Naive B cell (primary cell): Measurements from ENCODE around the gene ILK. TPM values are rescaled to one million over a fixed set of nuclear protein-coding genes. Genes with fewer than 3 reads are reported as not detected.

Experiments
- ATAC-seq, 2 donors: fragments of 150-1000 bp; cut with Tn5 transposase; 2 replicates each; pipeline ENCODE4 v1.10.0; 2021; ENCODE audit warnings: low read depth in 2 of 2, mild to moderate bottlenecking in 2 of 2, moderate library complexity in 2 of 2
- DNase-seq: peaks from one replicate; pipeline ENCODE4 v3.0.0; 2022
- H3K27ac Mint-ChIP-seq, 6 donors: one replicate each; pipeline ENCODE4 v1.8.0; 2020 to 2022; ENCODE audit warnings: mild to moderate bottlenecking in 6 of 6, mixed read lengths in 6 of 6, moderate library complexity in 5 of 6, inconsistent platforms in 2 of 6
- H3K27me3 Mint-ChIP-seq, 3 donors: one replicate each; pipeline ENCODE4 v1.8.0; 2021 to 2022; ENCODE audit warnings: mixed read lengths in 3 of 3, mild to moderate bottlenecking in 1 of 3
- H3K36me3 Mint-ChIP-seq, 2 donors: one replicate each; pipeline ENCODE4 v1.8.0; 2020 to 2022; ENCODE audit warnings: mixed read lengths in 2 of 2, inconsistent platforms in 1 of 2, mild to moderate bottlenecking in 1 of 2
- H3K4me1 Mint-ChIP-seq, 3 donors: one replicate each; pipeline ENCODE4 v1.8.0; 2020 to 2022; ENCODE audit warnings: mixed read lengths in 3 of 3, inconsistent platforms in 1 of 3, mild to moderate bottlenecking in 1 of 3, moderate library complexity in 1 of 3
- H3K4me3 Mint-ChIP-seq, 8 donors: one replicate each; pipeline ENCODE4 v1.8.0; 2020 to 2022; ENCODE audit warnings: mild to moderate bottlenecking in 8 of 8, mixed read lengths in 8 of 8, moderate library complexity in 8 of 8, inconsistent platforms in 2 of 8
- H3K9me3 Mint-ChIP-seq, 7 donors: one replicate each; pipeline ENCODE4 v1.8.0; 2020 to 2022; ENCODE audit warnings: mixed read lengths in 7 of 7, mild to moderate bottlenecking in 5 of 7, inconsistent platforms in 2 of 7, moderate library complexity in 1 of 7
- polyA plus RNA-seq, 6 donors: library from polyadenylated mRNA; unstranded; fragments of 300-500 nt; fragmentation: Illumina TruSeq; gene quantifications; one replicate each; pipeline ENCODE4 v1.2.3, GENCODE V29; 2021; ENCODE audit warnings: low read depth in 6 of 6

The ILK gene
- polyA plus RNA-seq, 6 donors from 2014 or later = 49.8 to 87.8 (median 73.8) TPM

DNA sequence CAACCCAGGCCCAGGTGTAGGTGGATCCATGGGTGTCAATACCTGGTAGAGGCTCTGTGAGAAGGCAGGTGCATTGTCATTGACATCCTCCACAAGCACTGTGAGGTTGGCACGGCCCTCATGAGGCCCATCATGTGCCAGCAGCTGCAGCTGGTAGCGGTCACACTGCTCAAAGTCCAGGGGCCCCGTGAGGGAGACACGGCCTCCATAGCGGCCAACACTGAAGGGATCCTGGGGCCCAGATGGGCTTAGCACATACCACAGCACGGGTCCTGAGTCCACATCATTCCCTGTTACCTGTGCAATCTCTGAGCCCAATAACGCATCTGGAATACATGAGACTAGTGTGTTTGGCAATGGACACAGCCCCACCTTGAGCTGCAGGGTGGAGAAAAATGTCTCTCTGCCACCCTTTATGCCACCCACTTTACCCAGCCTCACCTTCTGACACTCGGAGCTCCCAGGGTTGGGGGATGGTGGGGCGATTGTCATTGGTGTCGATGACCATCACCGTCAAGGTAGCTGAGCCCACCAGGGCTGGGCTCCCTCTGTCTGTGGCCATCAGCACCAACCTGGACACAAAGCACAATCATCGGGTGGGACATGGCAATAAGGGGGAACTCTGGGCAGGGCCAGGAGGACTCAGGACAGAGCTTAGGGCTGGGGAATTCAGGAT lies 21.7 kb downstream of the ILK start:
- Mint-ChIP-seq H3K4me1 (peaks cover 21 to 23% (median 22%) of the 10 kb centered on the region in 3 donors), H3K27me3 (no peaks in the 10 kb centered on the region), H3K36me3 (no peaks in the 10 kb centered on the region), H3K27ac (peak overlapping the region in 1 of 6 donors; percentile 36), H3K4me3 (peak overlapping the region in 1 of 8 donors; percentile 5), H3K9me3 (no peaks in the 10 kb centered on the region)
- DNase-seq (no peak), ATAC-seq (no peak)

GRCh38 chr11:6625832-6626420 lies 22.4 kb downstream of the ILK start:
- no peaks in the 10 kb centered on the region for H3K36me3 Mint-ChIP-seq
- H3K4me1 Mint-ChIP-seq = peaks cover 21 to 23% (median 22%) of the 10 kb centered on the region in 3 donors
- DNase-seq (no peak), ATAC-seq (no peak)
- H3K9me3 Mint-ChIP-seq = no peaks in the 10 kb centered on the region
- peak overlapping the region in 1 of 8 donors; percentile 32 for H3K4me3 Mint-ChIP-seq
- H3K27me3 Mint-ChIP-seq = no peaks in the 10 kb centered on the region
- H3K27ac Mint-ChIP-seq = no peak overlapping the region

- peak overlapping the region in 6 of 8 donors; percentile 1 to 73 (median 19) for H3K4me3 Mint-ChIP-seq
- no peaks in the 10 kb centered on the region for H3K36me3 Mint-ChIP-seq
- H3K9me3 Mint-ChIP-seq = no peaks in the 10 kb centered on the region
- DNase-seq (no peak), ATAC-seq (no peak)
- peak overlapping the region in 5 of 6 donors; percentile 46 to 94 (median 85) for H3K27ac Mint-ChIP-seq
- peaks cover 19 to 22% (median 21%) of the 10 kb centered on the region in 3 donors for H3K4me1 Mint-ChIP-seq
- no peaks in the 10 kb centered on the region for H3K27me3 Mint-ChIP-seq
Observed at GRCh38 chr11:6626971-6627761, 23.6 kb downstream of the ILK start.

- Mint-ChIP-seq H3K27me3 (no peaks in the 10 kb centered on the region), H3K4me3 (peak overlapping the region in 7 of 8 donors; percentile 1 to 73 (median 20)), H3K4me1 (peaks cover 19 to 22% (median 21%) of the 10 kb centered on the region in 3 donors), H3K27ac (peak overlapping the region; percentile 46 to 94 (median 78)), H3K36me3 (no peaks in the 10 kb centered on the region), H3K9me3 (no peaks in the 10 kb centered on the region)
- ATAC-seq = peak; percentile 97 to 98
- DNase-seq = peak; percentile 50
Observed at GRCh38 chr11:6627762-6628241, 24.2 kb downstream of the ILK start.

GRCh38 chr11:6628526-6628925 lies 25.0 kb downstream of the ILK start:
- H3K4me1 Mint-ChIP-seq = peaks cover 19 to 22% (median 21%) of the 10 kb centered on the region in 3 donors
- H3K27ac Mint-ChIP-seq = peak overlapping the region in 3 of 6 donors; percentile 69 to 72 (median 70)
- no peak for ATAC-seq
- DNase-seq = no peak
- H3K27me3 Mint-ChIP-seq = no peaks in the 10 kb centered on the region
- no peaks in the 10 kb centered on the region for H3K9me3 Mint-ChIP-seq
- no peaks in the 10 kb centered on the region for H3K36me3 Mint-ChIP-seq
- peak overlapping the region in 1 of 8 donors; percentile 31 for H3K4me3 Mint-ChIP-seq

- ATAC-seq (no peak), DNase-seq (no peak)
- Mint-ChIP-seq H3K36me3 (no peaks in the 10 kb centered on the region), H3K27me3 (no peaks in the 10 kb centered on the region), H3K4me1 (peaks cover 19 to 22% (median 21%) of the 10 kb centered on the region in 3 donors), H3K4me3 (no peak overlapping the region), H3K27ac (peak overlapping the region in 2 of 6 donors; percentile 56 to 80), H3K9me3 (no peaks in the 10 kb centered on the region)
Observed at GRCh38 chr11:6629573-6629891, 26.0 kb downstream of the ILK start.

GRCh38 chr11:6629892-6630631 lies 26.5 kb downstream of the ILK start:
- DNase-seq (no peak), ATAC-seq (no peak)
- Mint-ChIP-seq H3K27me3 (no peaks in the 10 kb centered on the region), H3K36me3 (no peaks in the 10 kb centered on the region), H3K9me3 (no peaks in the 10 kb centered on the region), H3K4me3 (no peak overlapping the region), H3K4me1 (peaks cover 19 to 22% (median 21%) of the 10 kb centered on the region in 3 donors), H3K27ac (no peak overlapping the region)

DNA sequence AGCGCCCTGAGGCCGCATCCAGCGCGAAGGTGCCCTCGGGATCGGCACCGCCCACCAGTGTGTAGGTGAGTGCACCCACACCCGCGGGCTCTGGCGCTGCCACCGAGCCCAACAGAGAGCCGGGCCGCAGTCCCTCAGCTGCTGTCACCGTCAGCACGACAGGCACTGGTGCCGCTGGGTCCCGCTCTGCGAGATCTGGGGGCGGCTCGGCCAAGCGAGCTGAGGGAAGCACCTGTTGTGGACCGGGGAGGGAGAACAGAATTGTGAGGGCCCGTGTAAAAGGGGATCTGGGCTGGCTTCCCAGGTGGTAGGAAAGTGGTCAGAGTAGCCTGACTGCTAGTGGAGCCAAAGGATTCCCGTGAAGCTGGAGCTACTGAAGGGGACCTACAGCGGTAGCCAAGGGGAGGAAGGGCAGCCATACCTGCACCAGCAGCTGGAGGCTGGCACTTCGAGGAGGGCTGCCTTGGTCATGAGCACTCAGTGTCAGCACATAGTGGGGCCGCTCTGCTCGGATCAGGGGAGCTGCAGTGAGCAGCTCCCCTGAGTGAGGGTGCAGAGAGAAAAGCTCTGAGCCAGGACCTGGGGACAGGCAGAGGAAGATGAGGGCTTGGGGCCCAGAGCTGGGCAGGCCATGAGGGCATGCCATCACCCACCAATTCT lies 27.2 kb downstream of the ILK start:
- ATAC-seq = no peak
- Mint-ChIP-seq H3K27ac (no peak overlapping the region), H3K36me3 (no peaks in the 10 kb centered on the region)

DNA sequence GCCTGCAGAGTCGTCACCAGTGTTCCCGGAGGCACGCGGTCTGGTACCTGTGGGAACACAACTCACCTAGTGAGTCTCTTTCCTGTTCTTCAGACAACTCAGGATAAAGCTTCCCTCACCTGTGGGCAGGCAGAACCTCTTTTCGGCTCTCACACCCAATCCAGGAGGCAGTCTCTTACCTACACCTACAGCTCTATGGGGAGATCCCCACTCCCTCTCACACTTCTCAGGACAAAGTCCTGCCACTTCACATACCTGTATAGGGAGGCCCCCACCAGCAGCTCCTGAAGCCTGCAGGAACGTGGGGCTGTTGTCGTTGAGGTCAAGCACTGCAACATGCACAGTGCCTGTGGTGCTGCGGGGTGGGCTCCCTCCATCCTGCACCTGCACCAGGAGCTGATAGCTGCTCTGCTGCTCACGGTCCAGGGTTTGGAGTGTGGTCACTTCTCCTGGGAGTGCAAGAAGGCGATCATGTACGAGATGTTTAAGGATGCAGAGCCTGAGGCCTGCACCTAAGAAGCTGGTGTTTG lies 27.9 kb downstream of the ILK start:
- H3K4me1 Mint-ChIP-seq = peaks cover 17 to 21% (median 18%) of the 10 kb centered on the region in 3 donors
- DNase-seq (no peak), ATAC-seq (no peak)
- H3K27ac Mint-ChIP-seq = peak overlapping the region in 1 of 6 donors; percentile 72
- H3K27me3 Mint-ChIP-seq = no peaks in the 10 kb centered on the region
- no peaks in the 10 kb centered on the region for H3K9me3 Mint-ChIP-seq
- H3K36me3 Mint-ChIP-seq = no peaks in the 10 kb centered on the region
- H3K4me3 Mint-ChIP-seq = no peak overlapping the region

More for the DNA sequence above, 27.2 kb downstream of the ILK start:
- DNase-seq = no peak
- H3K4me1 Mint-ChIP-seq = peaks cover 19 to 22% (median 21%) of the 10 kb centered on the region in 3 donors
- H3K4me3 Mint-ChIP-seq = no peak overlapping the region
- H3K9me3 Mint-ChIP-seq = no peaks in the 10 kb centered on the region
- no peaks in the 10 kb centered on the region for H3K27me3 Mint-ChIP-seq

DNA sequence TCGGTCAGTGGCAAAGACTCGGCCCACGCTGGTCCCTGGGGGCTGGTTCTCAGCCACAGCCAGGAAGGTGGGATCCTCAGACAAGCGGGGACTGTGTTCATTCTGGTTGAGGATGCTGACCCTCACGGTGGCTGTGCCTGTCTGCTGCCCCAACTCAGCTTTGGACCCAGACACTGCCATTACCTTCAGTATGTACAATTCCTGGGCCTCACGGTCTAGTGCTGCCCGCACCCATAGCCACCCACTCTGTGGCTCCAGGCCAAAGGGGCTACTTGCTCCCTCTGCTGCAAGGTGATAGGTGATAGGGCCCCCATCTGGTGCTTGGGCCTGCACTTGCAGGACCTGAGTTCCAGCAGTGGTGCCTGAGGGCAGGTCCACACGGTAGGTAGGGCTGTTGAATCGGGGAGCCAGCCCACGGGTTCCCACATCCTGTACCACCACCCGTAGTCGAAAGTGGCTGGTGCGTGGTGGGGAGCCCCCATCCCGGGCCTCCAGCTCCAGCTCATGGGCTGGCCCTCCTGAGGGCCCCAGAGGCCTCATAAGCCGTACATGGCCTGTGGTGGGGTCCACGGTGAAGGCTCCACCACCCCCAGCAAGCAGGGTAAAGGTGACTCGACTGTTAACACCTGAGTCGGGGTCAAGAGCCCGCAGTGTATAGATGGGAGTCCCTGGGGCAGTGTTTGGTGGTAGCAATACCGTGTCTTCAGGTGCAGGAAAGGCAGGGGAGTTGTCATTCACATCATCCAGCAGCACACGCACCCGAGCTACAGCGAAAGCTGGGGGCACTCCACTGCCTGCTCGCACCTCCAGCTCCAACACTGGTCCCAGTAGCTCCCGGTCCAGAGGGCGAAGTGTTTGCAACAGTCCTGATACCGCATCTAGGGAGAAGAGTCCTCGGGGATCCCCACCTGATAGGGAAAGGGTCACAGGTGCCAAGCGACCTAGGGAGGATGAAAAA lies 28.8 kb downstream of the ILK start:
- Mint-ChIP-seq H3K27ac (no peak overlapping the region), H3K9me3 (no peaks in the 10 kb centered on the region), H3K4me1 (peaks cover 11 to 12% (median 11%) of the 10 kb centered on the region in 3 donors), H3K4me3 (no peak overlapping the region), H3K36me3 (no peaks in the 10 kb centered on the region), H3K27me3 (no peaks in the 10 kb centered on the region)
- no peak for ATAC-seq
- no peak for DNase-seq

DNA sequence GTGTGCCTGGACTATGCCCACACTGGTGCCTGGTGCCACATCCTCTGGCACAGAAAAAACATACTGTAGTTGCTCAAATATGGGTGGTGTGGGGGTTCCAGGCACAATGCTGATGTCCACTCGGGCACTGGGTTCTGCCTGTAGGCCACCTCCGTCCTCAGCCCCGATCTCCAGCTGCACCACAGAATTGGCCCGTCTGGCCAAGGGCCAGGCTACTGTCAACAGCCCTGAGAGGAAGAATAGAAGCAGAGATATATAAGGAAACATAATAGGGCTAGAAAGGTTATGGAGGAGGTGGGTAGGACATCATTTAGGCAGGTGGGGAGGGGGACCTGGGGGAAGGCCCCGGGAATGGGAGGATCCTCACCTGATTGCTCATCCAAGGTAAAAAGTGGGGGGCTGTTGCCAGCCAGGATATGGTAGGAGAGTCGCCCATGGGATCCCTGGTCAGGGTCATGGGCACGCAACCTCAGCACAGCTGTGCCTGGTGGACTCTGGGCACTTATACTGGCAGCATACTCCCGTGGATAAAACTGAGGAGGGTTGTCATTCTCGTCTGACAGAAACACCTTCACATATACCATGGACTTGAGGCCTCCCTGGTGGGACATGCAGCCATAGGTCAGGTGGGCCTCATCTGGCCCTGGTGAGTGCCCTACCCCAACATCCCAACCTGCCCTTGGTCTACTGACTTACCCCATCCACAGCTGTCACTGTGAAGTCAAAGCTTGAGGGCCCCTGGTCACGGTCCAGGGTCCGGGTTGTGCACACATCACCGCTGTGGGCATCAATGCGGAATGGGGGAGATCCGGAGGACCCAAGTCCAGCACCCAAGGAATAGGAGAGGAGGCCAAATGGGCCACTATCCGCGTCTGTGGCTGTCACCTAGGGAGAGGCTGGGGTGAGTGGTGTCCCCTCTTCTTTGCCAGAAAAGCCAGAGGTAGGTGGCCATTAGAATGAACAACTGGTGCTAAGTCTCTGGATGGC lies 30.1 kb downstream of the ILK start:
- DNase-seq = no peak
- Mint-ChIP-seq H3K9me3 (no peaks in the 10 kb centered on the region), H3K27ac (no peak overlapping the region), H3K36me3 (no peaks in the 10 kb centered on the region), H3K4me3 (no peak overlapping the region), H3K4me1 (no peaks in the 10 kb centered on the region), H3K27me3 (no peaks in the 10 kb centered on the region)
- no peak for ATAC-seq
